ENCODE measurements around the gene PAGE2B. TPM values are rescaled to one million over a fixed set of nuclear protein-coding genes. Genes with fewer than 3 reads are reported as not detected.

The PAGE2B gene
- total RNA-seq, 1 experiment from 2014 or later, result not detected

DNA sequence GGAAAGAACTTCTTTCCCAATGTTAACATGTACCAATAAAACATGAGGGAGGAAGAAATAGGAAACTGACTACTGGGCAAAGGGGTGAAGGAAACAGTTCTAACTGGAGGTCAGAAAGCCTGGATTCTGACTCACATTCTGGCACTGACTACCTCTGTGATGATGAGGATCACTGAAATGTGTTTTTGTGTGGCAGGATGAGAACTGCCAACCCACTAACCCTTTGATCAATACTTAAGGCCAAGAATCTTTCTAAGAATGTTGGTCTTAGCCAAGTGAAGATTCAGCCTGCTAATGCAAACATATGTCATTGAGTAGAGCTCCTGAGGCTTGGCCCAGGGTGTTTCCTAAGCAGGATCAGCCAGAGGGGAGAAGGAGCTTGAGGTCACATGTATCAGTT lies 48.7 kb upstream of the PAGE2B start (continued):
- TF ChIP-seq, protein P1, sequence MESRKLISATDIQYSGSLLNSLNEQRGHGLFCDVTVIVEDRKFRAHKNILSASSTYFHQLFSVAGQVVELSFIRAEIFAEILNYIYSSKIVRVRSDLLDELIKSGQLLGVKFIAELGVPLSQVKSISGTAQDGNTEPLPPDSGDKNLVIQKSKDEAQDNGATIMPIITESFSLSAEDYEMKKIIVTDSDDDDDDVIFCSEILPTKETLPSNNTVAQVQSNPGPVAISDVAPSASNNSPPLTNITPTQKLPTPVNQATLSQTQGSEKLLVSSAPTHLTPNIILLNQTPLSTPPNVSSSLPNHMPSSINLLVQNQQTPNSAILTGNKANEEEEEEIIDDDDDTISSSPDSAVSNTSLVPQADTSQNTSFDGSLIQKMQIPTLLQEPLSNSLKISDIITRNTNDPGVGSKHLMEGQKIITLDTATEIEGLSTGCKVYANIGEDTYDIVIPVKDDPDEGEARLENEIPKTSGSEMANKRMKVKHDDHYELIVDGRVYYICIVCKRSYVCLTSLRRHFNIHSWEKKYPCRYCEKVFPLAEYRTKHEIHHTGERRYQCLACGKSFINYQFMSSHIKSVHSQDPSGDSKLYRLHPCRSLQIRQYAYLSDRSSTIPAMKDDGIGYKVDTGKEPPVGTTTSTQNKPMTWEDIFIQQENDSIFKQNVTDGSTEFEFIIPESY (IDR thresholded peaks at IDR 0.05; ENCODE audit: extremely low read depth, insufficient replicate concordance, low read length), result no peak
- no peak for TF ChIP-seq EZH2 (IDR thresholded peaks at IDR 0.05)
- TF ChIP-seq, protein P2, sequence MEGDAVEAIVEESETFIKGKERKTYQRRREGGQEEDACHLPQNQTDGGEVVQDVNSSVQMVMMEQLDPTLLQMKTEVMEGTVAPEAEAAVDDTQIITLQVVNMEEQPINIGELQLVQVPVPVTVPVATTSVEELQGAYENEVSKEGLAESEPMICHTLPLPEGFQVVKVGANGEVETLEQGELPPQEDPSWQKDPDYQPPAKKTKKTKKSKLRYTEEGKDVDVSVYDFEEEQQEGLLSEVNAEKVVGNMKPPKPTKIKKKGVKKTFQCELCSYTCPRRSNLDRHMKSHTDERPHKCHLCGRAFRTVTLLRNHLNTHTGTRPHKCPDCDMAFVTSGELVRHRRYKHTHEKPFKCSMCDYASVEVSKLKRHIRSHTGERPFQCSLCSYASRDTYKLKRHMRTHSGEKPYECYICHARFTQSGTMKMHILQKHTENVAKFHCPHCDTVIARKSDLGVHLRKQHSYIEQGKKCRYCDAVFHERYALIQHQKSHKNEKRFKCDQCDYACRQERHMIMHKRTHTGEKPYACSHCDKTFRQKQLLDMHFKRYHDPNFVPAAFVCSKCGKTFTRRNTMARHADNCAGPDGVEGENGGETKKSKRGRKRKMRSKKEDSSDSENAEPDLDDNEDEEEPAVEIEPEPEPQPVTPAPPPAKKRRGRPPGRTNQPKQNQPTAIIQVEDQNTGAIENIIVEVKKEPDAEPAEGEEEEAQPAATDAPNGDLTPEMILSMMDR (IDR thresholded peaks at IDR 0.05 in 2 of 3, conservative IDR thresholded peaks at IDR 0.05 in 1 of 3; ENCODE audit: borderline replicate concordance in 1 of 3, insufficient read depth in 1 of 3, low read depth in 2 of 3, low read length in 2 of 3), result no peak

DNA sequence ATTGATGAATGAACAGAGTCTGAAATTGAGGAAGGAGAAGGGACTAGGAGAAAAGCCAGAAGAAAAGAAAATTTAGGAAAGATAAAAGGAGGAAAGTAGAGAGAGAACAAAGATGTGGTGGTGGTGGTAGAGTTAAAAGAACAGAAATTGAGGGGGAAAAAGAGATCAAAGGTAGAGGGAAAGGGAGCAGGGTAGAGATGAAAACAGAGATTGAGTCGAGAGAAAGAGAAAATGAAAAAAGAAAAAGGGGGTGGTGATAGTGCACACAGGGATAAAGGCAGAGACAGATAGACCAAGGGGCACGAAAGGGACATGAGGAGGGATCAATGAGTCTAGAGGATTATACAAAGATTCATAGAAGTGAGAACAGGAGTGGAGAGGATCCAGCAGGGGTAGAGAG lies 48.0 kb upstream of the PAGE2B start:
- intact Hi-C loops (cut with micrococcal nuclease), result no loop called here

More for the DNA sequence above, 48.0 kb upstream of the PAGE2B start:
- TF ChIP-seq, protein P1 (IDR thresholded peaks at IDR 0.05; ENCODE audit: extremely low read depth, insufficient replicate concordance, low read length), result no peak
- TF ChIP-seq TCF7L2 (IDR thresholded peaks at IDR 0.05; ENCODE audit: borderline replicate concordance, extremely low read depth, insufficient read depth, insufficient read length), result no peak
- TF ChIP-seq POLR2AphosphoS5 (IDR thresholded peaks at IDR 0.05; ENCODE audit: low read depth, low read length), result no peak
- no peak for TF ChIP-seq EGR1 (IDR thresholded peaks at IDR 0.05; ENCODE audit: low read depth)
- no peak for TF ChIP-seq CBX3 (IDR thresholded peaks at IDR 0.05; ENCODE audit: low read depth)
- TF ChIP-seq ELF1 (IDR thresholded peaks at IDR 0.05; ENCODE audit: borderline replicate concordance, low read depth), result no peak
- TF ChIP-seq SIN3A (IDR thresholded peaks at IDR 0.05; ENCODE audit: low read depth), result no peak
- TF ChIP-seq SP1 (IDR thresholded peaks at IDR 0.05; ENCODE audit: low read depth), result no peak
- no peak for TF ChIP-seq EZH2 (IDR thresholded peaks at IDR 0.05)
- H4K20me1 ChIP-seq (ENCODE audit: insufficient read depth), result no peaks in the 10 kb centered on the region
- DNase-seq (ENCODE audit: low read depth, low spot score), result no peak
- ChIA-PET POLR2A (no interaction called here), RAD21 (ENCODE audit: low non-redundant PET in 1 of 2, low total read pairs in 2 of 2, uncharacterized antibody in 2 of 2, unreplicated experiment in 2 of 2) (no interaction called here), CTCF (no interaction called here)
- no peak for ATAC-seq
- no peak overlapping the region for H3K4me3 ChIP-seq (replicated peaks in 1 of 2; ENCODE audit: low read depth in 1 of 2, low read length in 2 of 2)
- H3K9me2 ChIP-seq (ENCODE audit: insufficient read depth), result no peaks in the 10 kb centered on the region
- H3K9me3 ChIP-seq (ENCODE audit: control insufficient read depth in 1 of 2, insufficient read depth in 1 of 2, low read depth in 1 of 2, low read length in 2 of 2), result no peaks in the 10 kb centered on the region
- H3K4me2 ChIP-seq (ENCODE audit: low read length), result no peak overlapping the region
- no peaks in the 10 kb centered on the region for H3K79me2 ChIP-seq (ENCODE audit: insufficient read depth, low read length)
- no peak overlapping the region for H2AFZ ChIP-seq (ENCODE audit: low read depth, low read length, poor library complexity, severe bottlenecking)
- no peaks in the 10 kb centered on the region for H3K36me3 ChIP-seq (ENCODE audit: control insufficient read depth in 1 of 2, insufficient read depth in 2 of 2, low read length in 2 of 2)
- H3K27me3 ChIP-seq (ENCODE audit: insufficient read depth, low read length), result no peaks in the 10 kb centered on the region
- no peak overlapping the region for H3K27ac ChIP-seq (ENCODE audit: low read depth, low read length)
- no TSS peak for BruUV-seq (replicated peaks)
- H3K4me1 ChIP-seq (ENCODE audit: control insufficient read depth in 1 of 2, insufficient read depth in 2 of 2, low read length in 2 of 2), result peaks cover 0 to 6% of the 10 kb centered on the region in 2 experiments; a peak in 1 of 4 replicates
- H3K9ac ChIP-seq (ENCODE audit: low read length), result no peak overlapping the region
